GM19240 (cell line): ENCODE data around the gene CDC45.

Experiments
- DNase-seq: peaks from one replicate; pipeline ENCODE4 v3.0.0; 2011; ENCODE audit warnings: low spot score; ENCODE audit not compliant: insufficient read length

CDC45 gene

GRCh38 chr22:19555651-19556050, 75.9 kb downstream of the CDC45 start:
- no peak for DNase-seq

- no peak for DNase-seq
Measured at GRCh38 chr22:19556963-19557545, 77.3 kb downstream of the CDC45 start.

GRCh38 chr22:19559324-19559811, 79.6 kb downstream of the CDC45 start:
- no peak for DNase-seq

GRCh38 chr22:19559956-19560355, 80.2 kb downstream of the CDC45 start:
- no peak for DNase-seq

- no peak for DNase-seq
Measured at GRCh38 chr22:19565382-19566278, 85.9 kb downstream of the CDC45 start.

- DNase-seq = no peak
Measured at GRCh38 chr22:19566279-19567156, 86.8 kb downstream of the CDC45 start.

- no peak for DNase-seq
Measured at GRCh38 chr22:19567157-19568009, 87.7 kb downstream of the CDC45 start.

- DNase-seq = no peak
Measured at GRCh38 chr22:19568337-19569275, 88.9 kb downstream of the CDC45 start.

GRCh38 chr22:19569276-19569640, 89.5 kb downstream of the CDC45 start:
- DNase-seq = no peak

GRCh38 chr22:19569976-19570375, 90.3 kb downstream of the CDC45 start:
- no peak for DNase-seq
